Upper lobe of left lung (tissue), 6 donors: ENCODE data around the gene AAK1. TPM values are rescaled to one million over a fixed set of nuclear protein-coding genes. Genes with fewer than 3 reads are reported as not detected.

ENCODE experiments used
- ATAC-seq, 2 donors: fragments of 200-7000 bp; cut with Tn5 transposase; one replicate each; pipeline ENCODE4 v1.9.1; 2022; ENCODE audit warnings: mild to moderate bottlenecking in 2 of 2, moderate library complexity in 2 of 2; ENCODE audit not compliant: low FRiP score in 2 of 2
- DNase-seq, 2 donors: peaks; one replicate each; pipeline ENCODE4 v3.0.0-alpha.2; 2019 to 2020
- H3K27ac ChIP-seq, 4 donors: fragments of 200-600 bp; sonication (generic); one replicate each; pipeline ENCODE4 v1.5.1; 2016 to 2019
- H3K27me3 ChIP-seq, 4 donors: fragments of 200-600 bp; sonication (generic); one replicate each; pipeline ENCODE4 v1.5.1; 2017 to 2019
- H3K36me3 ChIP-seq, 4 donors: fragments of 200-600 bp; sonication (generic); one replicate each; pipeline ENCODE4 v1.5.1; 2016 to 2019
- H3K4me1 ChIP-seq, 4 donors: fragments of 200-600 bp; sonication (generic); one replicate each; pipeline ENCODE4 v1.5.1; 2018 to 2019
- H3K4me3 ChIP-seq, 4 donors: fragments of 200-600 bp; sonication (generic); one replicate each; pipeline ENCODE4 v1.5.1; 2017 to 2019; ENCODE audit warnings: mild to moderate bottlenecking in 2 of 4, moderate library complexity in 1 of 4
- H3K9me3 ChIP-seq, 4 donors: fragments of 200-600 bp; sonication (generic); one replicate each; pipeline ENCODE4 v1.5.1; 2018 to 2019
- CTCF ChIP-seq, 6 experiments: fragments of 450-650 bp in 4 of 6; fragments of 200-600 bp in 2 of 6; sonication (generic) in 2 of 6; IDR thresholded peaks; one replicate each; pipeline ENCODE4 v1.5.1; 2016 to 2019; ENCODE audit warnings: antibody characterized with exemption in 6 of 6
- EP300 ChIP-seq, 4 donors: sonication (generic); formaldehyde crosslinking; IDR thresholded peaks; one replicate each; pipeline ENCODE4 v1.5.1; 2017; ENCODE audit warnings: antibody characterized with exemption in 4 of 4, control low read depth in 2 of 4
- POLR2A ChIP-seq, 4 donors: fragments of 450-650 bp; IDR thresholded peaks; one replicate each; pipeline ENCODE4 v1.5.1; 2016 to 2017; ENCODE audit warnings: antibody characterized with exemption in 4 of 4, mild to moderate bottlenecking in 2 of 4
- POLR2AphosphoS5 ChIP-seq, 2 donors: sonication (generic); formaldehyde crosslinking; IDR thresholded peaks; one replicate each; pipeline ENCODE4 v1.5.1; 2017; ENCODE audit warnings: antibody characterized with exemption in 2 of 2
- WGBS, 2 donors: methylation state at CpG; one replicate each; pipeline ENCODE4 v1.1.5; 2017 to 2018; 5-methylcytosine and 5-hydroxymethylcytosine counted together
- total RNA-seq, 6 donors: library from RNA; depleted of rRNA in 4 of 6; stranded (reverse); fragments of >200 nt in 4 of 6; gene quantifications; one replicate each; pipeline versions ENCODE4 v1.1.0 to v1.2.1, GENCODE V29; 2016 to 2021
- donor health status: DM: no; HTN: no; CAD: no; lungs with moderate emphysema.
- donor health status: DM: no; HTN: yes; CAD: no; lungs with severe emphysema.

The AAK1 gene
- total RNA-seq, 6 donors from 2014 or later, result 45.1 to 105 (median 58.8) TPM

- ATAC-seq, result no peak
- 63 to 70% methylated on average over 2 of the region's 2 CpGs for WGBS, 2 donors
- no peak overlapping the region for H3K27ac ChIP-seq
These were observed 95.4 kb downstream of the AAK1 start for GRCh38 chr2:69547984-69548715.

GRCh38 chr2:69546646-69547045 is 96.9 kb downstream of the AAK1 start:
- H3K36me3 ChIP-seq, result peaks cover 0 to 30% (median 6%) of the 10 kb centered on the region in 4 donors
- no peaks in the 10 kb centered on the region for H3K9me3 ChIP-seq
- peaks cover 0 to 8% (median 0%) of the 10 kb centered on the region in 4 donors for H3K4me1 ChIP-seq
- 97 to 100% methylated on average over 1 of the region's 1 CpG for WGBS, 2 donors
- no peak for DNase-seq
- TF ChIP-seq CTCF (IDR thresholded peaks at IDR 0.05), result no peak
- H3K27ac ChIP-seq, result no peak overlapping the region
- H3K27me3 ChIP-seq, result no peaks in the 10 kb centered on the region
- H3K4me3 ChIP-seq, result no peak overlapping the region
- ATAC-seq, result no peak

More at GRCh38 chr2:69547984-69548715, 95.4 kb downstream of the AAK1 start:
- TF ChIP-seq CTCF (IDR thresholded peaks at IDR 0.05) (no peak), EP300 (IDR thresholded peaks at IDR 0.05) (no peak), POLR2AphosphoS5 (IDR thresholded peaks at IDR 0.05) (no peak), POLR2A (IDR thresholded peaks at IDR 0.05) (no peak)
- no peaks in the 10 kb centered on the region for H3K9me3 ChIP-seq
- peaks cover 0 to 8% (median 0%) of the 10 kb centered on the region in 4 donors for H3K4me1 ChIP-seq
- H3K4me3 ChIP-seq, result no peak overlapping the region
- H3K36me3 ChIP-seq, result peaks cover 0 to 15% (median 0%) of the 10 kb centered on the region in 4 donors
- DNase-seq, result no peak
- no peaks in the 10 kb centered on the region for H3K27me3 ChIP-seq

GRCh38 chr2:69545477-69545932 is 98.0 kb downstream of the AAK1 start:
- no peak for TF ChIP-seq POLR2A (IDR thresholded peaks at IDR 0.05)
- no peak for TF ChIP-seq CTCF (IDR thresholded peaks at IDR 0.05)
- TF ChIP-seq POLR2AphosphoS5 (IDR thresholded peaks at IDR 0.05), result no peak
- no peak for TF ChIP-seq EP300 (IDR thresholded peaks at IDR 0.05)
- Histone ChIP-seq H3K9me3 (no peaks in the 10 kb centered on the region), H3K27ac (no peak overlapping the region), H3K4me1 (peaks cover 0 to 8% (median 0%) of the 10 kb centered on the region in 4 donors), H3K27me3 (no peaks in the 10 kb centered on the region), H3K4me3 (no peak overlapping the region), H3K36me3 (peaks cover 0 to 35% (median 6%) of the 10 kb centered on the region in 4 donors)
- 88 to 96% methylated on average over 2 of the region's 2 CpGs for WGBS, 2 donors
- ATAC-seq (no peak), DNase-seq (no peak)

GRCh38 chr2:69544951-69545350 is 98.6 kb downstream of the AAK1 start:
- TF ChIP-seq POLR2A (IDR thresholded peaks at IDR 0.05), result no peak
- no peak for TF ChIP-seq CTCF (IDR thresholded peaks at IDR 0.05)
- TF ChIP-seq EP300 (IDR thresholded peaks at IDR 0.05), result no peak
- no peak for TF ChIP-seq POLR2AphosphoS5 (IDR thresholded peaks at IDR 0.05)
- WGBS, 2 donors, result 85 to 95% methylated on average over 1 of the region's 1 CpG
- DNase-seq (no peak), ATAC-seq (no peak)
- H3K4me3 ChIP-seq, result no peak overlapping the region
- H3K36me3 ChIP-seq, result peaks cover 0 to 38% (median 6%) of the 10 kb centered on the region in 4 donors
- H3K27ac ChIP-seq, result no peak overlapping the region
- H3K27me3 ChIP-seq, result no peaks in the 10 kb centered on the region
- peaks cover 0 to 8% (median 0%) of the 10 kb centered on the region in 4 donors for H3K4me1 ChIP-seq
- H3K9me3 ChIP-seq, result no peaks in the 10 kb centered on the region

GRCh38 chr2:69539549-69539908 is 104.0 kb downstream of the AAK1 start:
- Histone ChIP-seq H3K27ac (no peak overlapping the region), H3K9me3 (no peaks in the 10 kb centered on the region), H3K36me3 (peaks cover 0 to 40% (median 7%) of the 10 kb centered on the region in 4 donors), H3K4me1 (peaks cover 6 to 11% (median 6%) of the 10 kb centered on the region in 4 donors), H3K27me3 (no peaks in the 10 kb centered on the region), H3K4me3 (no peak overlapping the region)
- DNase-seq (no peak), ATAC-seq (no peak)
- TF ChIP-seq POLR2AphosphoS5 (IDR thresholded peaks at IDR 0.05) (no peak), EP300 (IDR thresholded peaks at IDR 0.05) (no peak), CTCF (IDR thresholded peaks at IDR 0.05) (no peak)
